ENCODE results near the gene TEX55. TPM values are rescaled to one million over a fixed set of nuclear protein-coding genes. Genes with fewer than 3 reads are reported as not detected.

Gene TEX55
- total and polyA plus RNA-seq, 9 of the 15 experiments (the other 6 are each of a cell fraction or from before 2014, with no cell fraction given), result not detected

DNA sequence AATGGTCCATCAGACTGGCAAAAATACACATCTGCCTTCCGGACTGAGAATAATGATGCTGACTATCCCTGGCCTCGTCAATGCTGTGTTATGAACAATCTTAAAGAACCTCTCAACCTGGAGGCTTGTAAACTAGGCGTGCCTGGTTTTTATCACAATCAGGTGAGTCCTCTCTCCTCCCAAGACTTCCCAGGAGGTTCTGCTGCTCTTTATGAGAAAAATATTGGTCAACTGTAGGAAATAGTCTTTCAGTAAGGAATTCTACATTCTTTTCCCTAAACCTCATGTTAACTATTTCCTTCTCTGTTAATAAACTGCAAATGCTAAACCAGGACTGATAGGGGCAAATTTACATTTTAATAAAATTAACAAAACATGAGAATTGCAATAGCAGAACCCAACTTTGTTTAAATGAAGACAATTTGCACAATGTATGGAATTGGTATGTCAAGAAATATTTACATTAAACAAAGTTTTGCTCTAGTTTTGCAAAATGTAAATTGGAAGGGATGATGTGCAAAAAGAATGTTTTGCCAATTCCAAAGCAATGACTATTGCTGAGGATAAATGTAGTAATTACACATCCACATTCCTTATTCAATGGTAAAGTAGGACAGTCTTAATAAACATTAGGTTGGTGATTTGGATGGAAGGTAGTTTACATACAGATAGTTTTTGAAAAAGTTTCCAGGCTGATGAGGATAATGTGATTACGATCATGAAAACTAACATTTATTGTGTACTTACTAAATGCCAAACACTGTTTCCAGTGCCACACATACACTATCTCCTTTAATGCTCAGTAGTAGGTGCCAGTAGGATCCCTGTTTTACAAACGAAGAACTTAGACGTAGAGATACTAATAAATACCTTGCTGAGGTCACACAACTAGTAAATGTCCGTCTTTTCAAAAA is 48.5 kb downstream of the TEX55 start:
- no peaks in the 10 kb centered on the region for H3K9me3 ChIP-seq (replicated peaks; ENCODE audit: control insufficient read depth, insufficient read depth, low read depth, low read length)
- whole genome bisulfite sequencing (ENCODE audit: insufficient coverage, low coverage, missing lambda C conversion rate), result 10% methylated on average over 7 of the region's 7 CpGs
- H3K36me3 ChIP-seq (ENCODE audit: control insufficient read depth, insufficient read depth, low read length), result no peaks in the 10 kb centered on the region
- H3K79me2 ChIP-seq (ENCODE audit: control insufficient read depth, insufficient read depth, low read length), result no peaks in the 10 kb centered on the region
- no TSS peak for BruUV-seq (replicated peaks)
- H3K27ac ChIP-seq (ENCODE audit: extremely low read depth, low read depth, low read length), result no peak overlapping the region
- H3K4me2 ChIP-seq (ENCODE audit: insufficient read depth, low read length), result no peak overlapping the region
- TF ChIP-seq GTF2A2 (tag; IDR thresholded peaks at IDR 0.05), result no peak
- no peak for TF ChIP-seq CBX8 (IDR thresholded peaks at IDR 0.05; ENCODE audit: borderline replicate concordance, extremely low read depth, low read depth, low read length, poor library complexity, severe bottlenecking)
- TF ChIP-seq STAT5A (IDR thresholded peaks at IDR 0.05; ENCODE audit: borderline replicate concordance, low read length), result no peak
- H3K9ac ChIP-seq (ENCODE audit: insufficient read depth in 1 of 2, low read depth in 2 of 2, low read length in 2 of 2), result no peak overlapping the region
- DNase-seq (ENCODE audit: extremely low read depth in 1 of 4, low spot score in 3 of 4), result no peak
- no peaks in the 10 kb centered on the region for H3K9me1 ChIP-seq (ENCODE audit: control insufficient read depth, insufficient read depth, low read length)
- H2AFZ ChIP-seq (ENCODE audit: low read depth, low read length), result no peak overlapping the region
- ATAC-seq, result no peak
- no peaks in the 10 kb centered on the region for H3K4me1 ChIP-seq (replicated peaks in 1 of 2; ENCODE audit: control insufficient read depth in 2 of 2, insufficient read depth in 2 of 2, low read length in 2 of 2)
- intact Hi-C loops (cut with micrococcal nuclease) (no loop called here), in situ Hi-C loops (cut with MboI) (no loop called here)
- no peak overlapping the region for H3K4me3 ChIP-seq
- ChIA-PET POLR2A (no interaction called here), CTCF (ENCODE audit: low intra/inter-chr PET ratio) (no interaction called here)
- no peaks in the 10 kb centered on the region; a peak in 1 of 5 replicates for H3K27me3 ChIP-seq (ENCODE audit: control insufficient read depth in 2 of 2, insufficient read depth in 2 of 2, low read length in 2 of 2)
- H4K20me1 ChIP-seq (replicated peaks; ENCODE audit: control insufficient read depth, insufficient read depth, low read length), result no peaks in the 10 kb centered on the region
- FAIRE-seq, result no peak

GRCh38 chr3:119195151-119195476 is 49.1 kb downstream of the TEX55 start:
- Histone ChIP-seq H3K4me3 (no peak overlapping the region), H3K4me2 (ENCODE audit: insufficient read depth, low read length) (no peak overlapping the region), H3K79me2 (ENCODE audit: control insufficient read depth, insufficient read depth, low read length) (no peaks in the 10 kb centered on the region), H3K9me1 (ENCODE audit: control insufficient read depth, insufficient read depth, low read length) (no peaks in the 10 kb centered on the region), H3K27ac (ENCODE audit: extremely low read depth, low read depth, low read length) (no peak overlapping the region), H3K4me1 (replicated peaks in 1 of 2; ENCODE audit: control insufficient read depth in 2 of 2, insufficient read depth in 2 of 2, low read length in 2 of 2) (no peaks in the 10 kb centered on the region), H3K9me3 (replicated peaks; ENCODE audit: control insufficient read depth, insufficient read depth, low read depth, low read length) (no peaks in the 10 kb centered on the region), H3K9ac (ENCODE audit: insufficient read depth in 1 of 2, low read depth in 2 of 2, low read length in 2 of 2) (no peak overlapping the region), H3K36me3 (ENCODE audit: control insufficient read depth, insufficient read depth, low read length) (no peaks in the 10 kb centered on the region), H2AFZ (ENCODE audit: low read depth, low read length) (no peak overlapping the region), H3K27me3 (ENCODE audit: control insufficient read depth in 2 of 2, insufficient read depth in 2 of 2, low read length in 2 of 2) (no peaks in the 10 kb centered on the region; a peak in 1 of 5 replicates), H4K20me1 (replicated peaks; ENCODE audit: control insufficient read depth, insufficient read depth, low read length) (no peaks in the 10 kb centered on the region)
- ChIA-PET POLR2A (no interaction called here), CTCF (ENCODE audit: low intra/inter-chr PET ratio) (no interaction called here)
- intact Hi-C loops (cut with micrococcal nuclease) (no loop called here), in situ Hi-C loops (cut with MboI) (no loop called here)
- FAIRE-seq (no peak), ATAC-seq (no peak), DNase-seq (ENCODE audit: extremely low read depth in 1 of 4, low spot score in 3 of 4) (no peak)
- BruUV-seq (replicated peaks), result no TSS peak
- 0% methylated on average over 1 of the region's 1 CpG for WGBS (ENCODE audit: insufficient coverage, low coverage, missing lambda C conversion rate)
- no peak for TF ChIP-seq ZNF165 (CRISPR knock-in tag; IDR thresholded peaks at IDR 0.05; ENCODE audit: borderline replicate concordance)
- no peak for TF ChIP-seq RUNX1 (IDR thresholded peaks at IDR 0.05; ENCODE audit: low read depth)
- TF ChIP-seq HMGXB4 (CRISPR knock-in tag; IDR thresholded peaks at IDR 0.05), result no peak
- TF ChIP-seq FIP1L1 (IDR thresholded peaks at IDR 0.05; ENCODE audit: low read depth, low read length, poor library complexity, severe bottlenecking), result no peak
- no peak for TF ChIP-seq SAFB (IDR thresholded peaks at IDR 0.05; ENCODE audit: borderline replicate concordance, low read depth, low read length)
- TF ChIP-seq ZNF707 (CRISPR knock-in tag; conservative IDR thresholded peaks at IDR 0.05), result no peak
- TF ChIP-seq HMG20A (CRISPR knock-in tag; conservative IDR thresholded peaks at IDR 0.05), result no peak
- no peak for TF ChIP-seq PRMT5 (CRISPR knock-in tag; IDR thresholded peaks at IDR 0.05)
- TF ChIP-seq ZNF212 (CRISPR knock-in tag; IDR thresholded peaks at IDR 0.05), result no peak
